Hematopoietic multipotent progenitor cell treated with erythropoietin and hydrocortisone succinate and interleukin-3 and kit ligand, for 6 days (in vitro differentiated cells): Measurements from ENCODE around the gene VSTM2L.

Source experiments
- DNase-seq: peaks from one replicate; pipeline ENCODE4 v3.0.0-alpha.2; 2015

Gene VSTM2L

DNA sequence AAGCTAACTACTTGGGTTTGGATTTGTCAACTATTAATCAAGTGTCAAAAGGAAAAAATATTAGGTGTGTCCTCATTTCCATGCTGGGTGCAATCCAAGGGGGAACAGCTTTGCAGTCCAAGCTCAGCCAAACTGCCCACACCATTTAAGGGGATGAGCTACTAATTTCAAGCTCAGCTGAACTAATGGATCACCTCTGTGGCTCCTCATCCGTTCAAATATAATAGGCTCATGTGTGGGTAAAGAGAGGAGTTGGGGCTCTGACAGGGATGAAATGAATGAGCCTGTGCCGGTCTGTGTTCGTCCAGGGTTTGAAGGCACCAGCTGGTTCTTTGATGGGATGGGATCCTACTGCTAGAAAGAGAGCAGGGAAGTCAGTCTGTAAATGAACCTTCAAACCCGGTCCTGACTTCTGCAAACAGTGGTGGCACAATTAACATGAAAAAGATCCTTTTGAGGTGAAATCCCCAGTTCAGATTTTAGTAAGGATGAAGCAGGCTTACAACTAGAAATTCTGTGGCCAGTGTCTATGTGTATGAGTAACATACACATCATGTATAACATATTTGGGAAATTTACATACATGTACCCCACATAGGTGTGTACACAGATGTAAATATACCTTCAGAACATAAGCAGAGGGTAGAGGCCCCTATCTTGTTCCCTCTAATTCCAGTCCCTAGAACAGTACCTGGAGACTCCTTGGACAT is 88.4 kb downstream of the VSTM2L start:
- no peak for DNase-seq

DNA sequence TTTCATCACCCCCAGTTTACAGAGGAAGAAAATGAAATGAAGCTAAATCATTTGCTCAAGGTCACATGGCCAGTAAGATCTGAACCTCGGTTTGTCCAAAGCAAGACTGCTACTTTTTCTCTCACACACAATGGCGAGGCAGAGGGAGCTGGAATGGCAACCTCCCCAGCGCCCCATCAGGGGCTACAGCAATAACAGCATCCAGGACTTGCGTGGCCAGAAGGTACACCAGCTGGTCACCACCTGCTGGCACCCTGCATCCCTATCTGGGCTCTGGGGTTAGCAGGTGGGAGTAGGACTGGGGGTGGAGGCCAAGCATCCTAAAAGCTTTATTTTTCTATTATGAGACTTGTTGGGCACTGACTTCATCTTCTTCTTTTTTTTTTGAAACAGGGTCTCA is 89.0 kb downstream of the VSTM2L start:
- DNase-seq = no peak

DNA sequence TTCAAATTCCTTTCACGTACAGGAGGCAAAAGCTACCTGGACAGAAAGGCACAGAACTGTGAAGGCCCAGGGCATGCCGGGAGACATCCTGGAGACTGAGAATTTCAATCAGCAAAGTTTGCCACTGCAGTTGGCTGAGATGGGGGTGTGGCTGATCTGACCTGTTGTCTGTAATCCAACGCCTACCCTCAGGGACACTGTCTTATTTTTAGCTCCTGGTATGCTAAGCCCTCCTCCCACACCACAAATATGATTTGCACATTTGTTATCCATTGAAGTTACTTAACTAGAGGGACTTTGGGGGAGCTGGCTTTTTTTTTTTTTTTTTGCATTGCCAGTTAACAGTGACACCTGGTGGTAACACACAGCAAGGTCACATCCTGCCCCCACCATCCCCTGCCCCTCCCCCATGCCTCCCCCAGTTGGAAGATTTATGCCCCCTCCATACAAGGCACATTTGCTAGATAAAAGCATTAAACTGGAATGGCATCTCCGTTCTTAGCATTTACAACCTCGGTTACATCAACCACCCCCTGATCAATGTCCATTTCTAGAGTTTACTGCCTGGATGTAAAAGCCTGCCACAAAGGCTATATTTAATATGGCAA is 90.0 kb downstream of the VSTM2L start:
- DNase-seq = peak; percentile 70

GRCh38 chr20:37994512-37994911 is 91.6 kb downstream of the VSTM2L start:
- DNase-seq = no peak
